HG03175 (cell line): ENCODE data around the gene ZNF549.

Source experiments
- ATAC-seq: cut with Tn5 transposase; IDR thresholded peaks from one replicate; pipeline ENCODE4 v1.9.1; 2021; ENCODE audit warnings: mild to moderate bottlenecking, moderate library complexity; ENCODE audit not compliant: unreplicated experiment

ZNF549 gene

DNA sequence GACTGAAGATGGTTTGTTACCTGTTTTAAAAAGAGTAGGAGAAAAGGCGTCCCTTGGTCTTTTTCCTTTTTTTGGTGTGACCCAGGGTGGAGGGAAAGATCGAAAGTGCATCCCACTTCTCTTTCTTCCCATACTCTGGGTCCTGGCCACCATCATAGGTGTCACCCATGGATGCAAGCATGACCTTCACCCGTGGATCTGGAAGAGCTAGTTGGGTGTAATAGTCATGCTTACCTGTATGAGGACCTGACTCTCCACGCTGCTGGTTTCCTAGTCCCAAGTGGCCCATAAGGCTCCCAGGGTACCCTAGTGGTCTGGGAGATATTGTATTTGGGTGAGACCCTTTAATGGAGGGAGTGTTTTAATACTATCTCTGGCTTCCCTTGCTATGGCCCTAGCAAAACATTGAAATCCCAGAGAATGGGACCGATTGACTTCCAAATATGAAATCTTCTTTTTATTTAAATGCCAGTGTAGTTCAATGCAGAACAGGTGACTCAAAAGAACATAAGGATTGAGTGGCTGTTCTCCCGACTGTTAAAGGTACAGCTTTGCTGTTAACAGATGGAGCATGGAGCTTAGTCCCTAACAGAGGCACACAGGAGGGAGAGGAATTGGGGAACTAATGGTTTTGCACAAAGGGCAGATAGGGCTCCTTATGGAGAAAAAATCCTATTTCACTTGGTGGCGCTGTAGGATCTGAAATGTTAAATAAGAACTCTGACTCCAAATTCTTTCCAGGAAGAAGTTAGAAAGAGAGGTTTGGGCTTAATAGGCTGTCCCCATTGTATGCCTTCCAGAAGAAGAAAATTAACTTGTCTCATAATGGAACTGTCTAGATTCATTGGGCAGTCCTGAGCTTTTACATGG is 39.5 kb downstream of the ZNF549 start:
- ATAC-seq: no peak

- no peak for ATAC-seq
These were observed 43.6 kb downstream of the ZNF549 start for GRCh38 chr19:57570707-57571106.

- no peak for ATAC-seq
These were observed 45.3 kb downstream of the ZNF549 start for GRCh38 chr19:57572415-57572947.

DNA sequence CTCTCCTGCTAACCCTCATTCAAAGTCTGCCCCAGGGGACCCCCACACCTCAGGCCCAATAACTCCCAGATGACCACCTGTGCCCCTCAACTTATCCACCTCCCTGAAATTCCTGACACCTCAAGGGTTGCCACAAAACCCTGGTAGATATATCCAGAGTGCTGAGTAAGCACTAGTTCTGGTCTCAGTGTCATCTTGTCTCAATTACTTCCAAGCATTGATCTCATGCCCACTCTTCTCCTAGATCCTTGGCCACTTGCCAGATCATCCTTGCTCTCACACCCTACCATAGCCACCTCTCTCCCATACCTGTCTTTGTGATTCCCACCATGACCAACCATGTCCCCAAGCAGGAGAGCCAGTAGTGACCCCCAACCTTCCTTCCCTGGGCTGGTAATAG is 49.5 kb downstream of the ZNF549 start:
- ATAC-seq: no peak

- ATAC-seq: peak; percentile 94
These were observed 51.5 kb downstream of the ZNF549 start, which contains the start of gene ZNF416 for GRCh38 chr19:57578487-57579205. Gene ZNF416 (minus strand): TSS chr19:57578911. CDS start chr19:57578704, 207 bp downstream.

- no peak for ATAC-seq
These were observed 56.0 kb downstream of the ZNF549 start for GRCh38 chr19:57583104-57583520.

GRCh38 chr19:57583521-57584416 is 56.6 kb downstream of the ZNF549 start, which contains the start of gene ZIK1:
Gene ZIK1 (plus strand): TSS chr19:57584145. CDS start chr19:57584357, 212 bp downstream.
- ATAC-seq: peak; percentile 85

DNA sequence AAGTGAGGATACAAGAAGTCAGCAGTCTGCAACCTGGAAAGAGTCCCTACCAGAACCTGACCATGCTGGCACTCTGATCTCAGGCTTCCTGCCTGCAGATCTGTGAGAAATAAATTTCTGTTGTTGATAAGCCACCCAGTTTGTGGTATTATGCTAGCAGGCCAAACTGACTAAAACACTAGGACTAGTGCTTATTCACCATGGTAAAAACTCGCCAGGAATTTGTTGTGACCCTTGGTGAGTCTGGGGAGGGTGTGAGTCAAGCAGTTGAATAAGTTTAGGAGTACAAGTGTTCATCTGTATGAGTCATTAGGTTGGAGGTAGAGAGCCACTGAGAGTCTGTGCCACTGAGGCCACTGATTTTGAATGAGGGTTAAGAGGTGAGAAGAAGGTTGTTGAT is 60.4 kb downstream of the ZNF549 start:
- ATAC-seq: no peak

DNA sequence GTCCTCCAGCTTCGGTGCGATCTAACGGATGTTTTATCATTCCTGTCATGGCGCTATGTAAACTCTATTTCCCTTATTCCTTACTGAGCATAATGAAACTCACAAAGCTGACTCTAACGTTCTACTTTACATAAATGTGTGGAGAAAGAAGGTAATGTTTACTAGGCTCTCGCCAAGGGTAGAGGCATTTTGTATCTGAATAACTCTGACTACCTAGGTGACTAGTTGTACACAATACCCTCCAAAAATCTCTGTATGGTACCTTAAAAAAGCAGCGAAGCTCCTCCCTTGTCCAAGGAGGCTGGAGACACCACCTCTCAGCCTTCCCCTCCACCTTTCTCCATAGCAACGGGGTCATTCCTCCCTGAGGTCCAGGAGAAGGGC is 72.2 kb downstream of the ZNF549 start:
- ATAC-seq: no peak

DNA sequence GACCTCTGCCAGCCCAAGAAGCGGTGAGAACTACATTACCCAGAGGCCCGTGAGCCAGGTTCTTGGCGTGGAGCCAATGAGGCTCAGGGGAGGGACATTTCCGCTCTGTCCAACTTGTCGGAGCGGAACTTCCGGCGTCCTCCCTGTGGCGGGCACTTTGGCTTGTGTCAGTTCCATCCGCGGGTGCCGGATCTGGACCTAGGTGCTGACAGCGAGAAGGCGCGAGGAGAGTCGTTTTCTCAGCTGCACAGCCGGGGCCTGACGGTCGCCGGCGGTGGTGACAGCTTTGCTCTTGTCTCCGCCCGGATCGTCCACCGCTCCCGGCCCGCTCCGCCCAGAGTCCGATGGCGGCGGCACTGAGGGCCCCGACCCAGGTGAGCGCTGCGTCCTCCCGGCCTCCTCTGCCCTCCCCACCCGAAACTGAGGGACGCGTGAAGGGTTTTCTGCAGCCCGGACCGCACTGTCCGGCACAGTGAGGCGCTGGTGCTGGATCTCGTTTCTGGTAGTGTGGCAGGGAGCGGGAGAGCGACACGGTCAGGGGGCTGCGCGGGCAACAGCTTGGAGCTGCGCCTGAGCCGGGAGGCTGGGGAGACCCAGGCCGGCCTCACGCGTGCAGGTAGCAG is 72.7 kb downstream of the ZNF549 start, which contains the start of gene ZNF530:
ZNF530 (plus strand) TSS at position 125 of the 623 bp plus-strand sequence. CDS start 4,461 bp downstream, outside the sequence.
- ATAC-seq: peak; percentile 95

GRCh38 chr19:57606931-57607330 is 79.8 kb downstream of the ZNF549 start:
- no peak for ATAC-seq
